Measurements from ENCODE around the gene DIS3L2.

DNA sequence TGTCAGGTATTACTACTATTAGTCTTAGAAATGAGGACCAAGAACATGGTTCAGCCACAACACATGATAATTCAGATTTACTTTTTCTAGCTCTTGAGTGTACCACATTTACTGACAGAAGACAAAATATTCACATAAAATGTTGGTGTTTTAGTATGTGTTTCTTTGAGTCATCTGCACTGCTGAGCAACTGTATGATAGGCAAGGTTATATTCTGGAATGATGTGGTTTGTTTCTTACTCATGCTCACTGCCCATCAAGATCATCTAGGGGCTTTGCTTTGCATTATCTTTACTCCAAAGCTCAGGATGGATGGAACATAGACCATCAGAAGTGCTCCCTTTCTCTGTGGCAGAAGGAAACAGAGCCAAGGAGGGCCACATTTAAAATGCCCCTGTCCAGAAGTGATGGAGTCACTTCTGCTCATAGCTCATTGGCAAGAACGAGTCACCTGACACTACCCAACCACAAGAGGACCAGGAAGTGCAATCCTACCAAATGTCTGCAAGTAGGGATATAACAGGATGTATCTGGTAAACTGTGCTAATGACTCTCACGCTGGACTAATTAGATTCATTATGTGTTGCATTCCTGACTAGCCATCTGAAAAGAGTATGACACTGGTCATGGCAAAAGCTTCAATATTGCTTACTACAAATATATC is 81.5 kb downstream of the DIS3L2 start:
- TF ChIP-seq POLR2A (IDR thresholded peaks at IDR 0.05; ENCODE audit: low read length) (no peak), GATA1 (IDR thresholded peaks at IDR 0.05; ENCODE audit: low read depth, low read length) (no peak)

All from erythroblast (primary cell).